HCT116 (cell line): ENCODE data around the gene SMG9. TPM values are rescaled to one million over a fixed set of nuclear protein-coding genes. Genes with fewer than 3 reads are reported as not detected.
"Not testable (repeated sequence)": the region's sequence is repeated elsewhere in the genome, so short reads cannot be mapped to it uniquely, and the experiment has no call there.

ENCODE experiments used
- ATAC-seq: fragments of 200-7000 bp; cut with Tn5 transposase; 2 replicates; pipeline ENCODE4 v1.9.1; 2020; ENCODE audit warnings: mild to moderate bottlenecking, moderate library complexity
- BruUV-seq: library from RNA; stranded (reverse); fragments of 400-500 nt; replicated peaks from 2 replicates; lab custom pipeline; 2021; lab: Mats Ljungman, UMichigan
- CTCF ChIA-PET: fragments of 300-600 bp; sonication (Branson Sonifier 250); formaldehyde crosslinking; loops from one replicate; lab custom pipeline; 2021; ENCODE audit warnings: antibody characterized with exemption; lab: Charles Lee
- POLR2A ChIA-PET: fragments of 300-600, 350-600 bp; sonication (Branson Sonifier 250); formaldehyde crosslinking; loops from one replicate; lab custom pipeline; 2021; ENCODE audit warnings: antibody characterized with exemption; lab: Charles Lee
- RAD21 ChIA-PET, 2 experiments: fragments of 300-600 bp; sonication (Branson Sonifier 250); formaldehyde crosslinking; loops; one replicate each; lab custom pipeline; 2023; ENCODE audit warnings: low total read pairs in 2 of 2; ENCODE audit not compliant: uncharacterized antibody in 2 of 2, unreplicated experiment in 2 of 2, low non-redundant PET in 1 of 2; lab: Charles Lee
- DNase-seq: peaks from one replicate; pipeline ENCODE4 v3.0.0-alpha.2; 2010; ENCODE audit warnings: low read depth, low spot score
- H2AFZ ChIP-seq: fragments of 200-600 bp; shearing (Covaris generic), sonication (generic); 2 replicates; pipeline ENCODE4 v1.6.1; 2017; ENCODE audit warnings: low read depth, mixed run types, mixed read lengths, antibody characterized with exemption, low read length; ENCODE audit not compliant: poor library complexity, severe bottlenecking
- H3K27ac ChIP-seq: 2 replicates; pipeline ENCODE4 v1.5.1; 2012; ENCODE audit warnings: low read depth, low read length
- H3K27me3 ChIP-seq: fragments of 200-600 bp; sonication (generic); 2 replicates; pipeline ENCODE4 v1.6.1; 2016; ENCODE audit warnings: mixed run types, low read length, mixed read lengths; ENCODE audit not compliant: insufficient read depth
- H3K36me3 ChIP-seq, 2 experiments: fragments of 200-500 bp in 1 of 2; fragments of 200-600 bp in 1 of 2; sonication (Bioruptor generic) in 1 of 2; sonication (generic) in 1 of 2; 2 replicates each; pipeline versions ENCODE4 v1.5.1 to v1.6.1; 2014 to 2016; ENCODE audit warnings: low read length in 2 of 2, inconsistent platforms in 1 of 2, mixed read lengths in 1 of 2, mixed run types in 1 of 2; ENCODE audit not compliant: insufficient read depth in 2 of 2, control insufficient read depth in 1 of 2
- H3K4me1 ChIP-seq, 2 experiments: fragments of 200-600 bp in 1 of 2; sonication (generic) in 1 of 2; 2 replicates each; pipeline versions ENCODE4 v1.5.1 to v1.6.1; 2012 to 2017; ENCODE audit warnings: low read length in 2 of 2, inconsistent platforms in 1 of 2, mild to moderate bottlenecking in 1 of 2, mixed read lengths in 1 of 2, mixed run types in 1 of 2, moderate library complexity in 1 of 2; ENCODE audit not compliant: insufficient read depth in 2 of 2, control insufficient read depth in 1 of 2
- H3K4me2 ChIP-seq: fragments of 200-600 bp; sonication (generic); 2 replicates; pipeline ENCODE4 v1.6.1; 2017; ENCODE audit warnings: mixed run types, low read length, mixed read lengths
- H3K4me3 ChIP-seq, 2 experiments: fragments of 200-600 bp in 1 of 2; sonication (generic) in 1 of 2; replicated peaks in 1 of 2; 2 replicates each; pipeline ENCODE4 v1.5.1; 2011 to 2016; ENCODE audit warnings: low read length in 2 of 2, control low read depth in 1 of 2, low read depth in 1 of 2, mild to moderate bottlenecking in 1 of 2, mixed read lengths in 1 of 2, mixed run types in 1 of 2
- H3K79me2 ChIP-seq: fragments of 200-600 bp; sonication (generic); 2 replicates; pipeline ENCODE4 v1.6.1; 2017; ENCODE audit warnings: mild to moderate bottlenecking, mixed run types, low read length, moderate library complexity, mixed read lengths; ENCODE audit not compliant: insufficient read depth
- H3K9ac ChIP-seq: fragments of 200-600 bp; sonication (generic); 2 replicates; pipeline ENCODE4 v1.6.1; 2016; ENCODE audit warnings: low read length, mixed read lengths
- H3K9me2 ChIP-seq: fragments of 200-600 bp; sonication (generic), shearing (Covaris generic); 2 replicates; pipeline ENCODE4 v1.6.1; 2017; ENCODE audit warnings: mixed run types, mild to moderate bottlenecking, moderate library complexity; ENCODE audit not compliant: insufficient read depth
- H3K9me3 ChIP-seq, 2 experiments: fragments of 200-500 bp in 1 of 2; fragments of 200-600 bp in 1 of 2; sonication (Bioruptor generic) in 1 of 2; sonication (generic) in 1 of 2; 2 replicates each; pipeline ENCODE4 v1.6.1; 2014 to 2017; ENCODE audit warnings: low read length in 2 of 2, mixed read lengths in 2 of 2, inconsistent platforms in 1 of 2, low read depth in 1 of 2, mild to moderate bottlenecking in 1 of 2, mixed run types in 1 of 2, moderate library complexity in 1 of 2; ENCODE audit not compliant: control insufficient read depth in 1 of 2, insufficient read depth in 1 of 2
- H4K20me1 ChIP-seq: fragments of 200-600 bp; sonication (generic), shearing (Covaris generic); 2 replicates; pipeline ENCODE4 v1.6.1; 2017; ENCODE audit warnings: mixed run types, mild to moderate bottlenecking, moderate library complexity; ENCODE audit not compliant: insufficient read depth
- ATF3 ChIP-seq: IDR thresholded peaks from 2 replicates; pipeline ENCODE4 v1.6.1; 2012
- ELF1 ChIP-seq: IDR thresholded peaks from 2 replicates; pipeline ENCODE4 v1.6.1; 2012; ENCODE audit warnings: low read depth, borderline replicate concordance
- EZH2phosphoT487 ChIP-seq: fragments of 200-600 bp; IDR thresholded peaks from 2 replicates; pipeline ENCODE4 v1.6.1; 2018; ENCODE audit warnings: antibody characterized with exemption, borderline replicate concordance
- POLR2A ChIP-seq: IDR thresholded peaks from 2 replicates; pipeline ENCODE4 v1.7.0; 2011; ENCODE audit warnings: borderline replicate concordance; ENCODE audit not compliant: insufficient read depth, insufficient read length; ENCODE audit errors: extremely low read depth
- POLR2AphosphoS5 ChIP-seq: IDR thresholded peaks from 2 replicates; pipeline ENCODE4 v1.6.1; 2011; ENCODE audit warnings: mild to moderate bottlenecking, low read depth, low read length, moderate library complexity
- RAD21 ChIP-seq: IDR thresholded peaks from 2 replicates; pipeline ENCODE4 v1.6.1; 2012; ENCODE audit warnings: low read depth, mild to moderate bottlenecking
- REST ChIP-seq: IDR thresholded peaks from 2 replicates; pipeline ENCODE4 v1.6.1; 2012; ENCODE audit warnings: low read depth
- SIN3A ChIP-seq: IDR thresholded peaks from 2 replicates; pipeline ENCODE4 v1.6.1; 2012; ENCODE audit warnings: low read depth
- SP1 ChIP-seq: IDR thresholded peaks from 2 replicates; pipeline ENCODE4 v1.6.1; 2012; ENCODE audit warnings: low read depth
- TCF7L2 ChIP-seq: IDR thresholded peaks from 2 replicates; pipeline ENCODE4 v1.7.0; 2011; ENCODE audit warnings: borderline replicate concordance, inconsistent platforms; ENCODE audit not compliant: insufficient read depth, insufficient read length; ENCODE audit errors: extremely low read depth
- ZFX ChIP-seq: fragments of 450-650 bp; IDR thresholded peaks from 2 replicates; pipeline ENCODE4 v1.6.1; 2017
- ZNF274 ChIP-seq: fragments of 200-500 bp; sonication (Bioruptor generic); IDR thresholded peaks from 2 replicates; pipeline ENCODE4 v1.6.1; 2014; ENCODE audit warnings: mild to moderate bottlenecking, low read depth, low read length, inconsistent platforms
- intact Hi-C: fragments of 100-400 bp; cut with micrococcal nuclease; formaldehyde crosslinking; loops from 2 replicates; pipeline ENCODE4 v1.10.0; 2022
- total RNA-seq: library from RNA; stranded (reverse); gene quantifications from one replicate; pipeline ENCODE4 v1.2.1, GENCODE V29; 2021; ENCODE audit not compliant: unreplicated experiment
- TF ChIP-seq, protein P1 (sequence below): IDR thresholded peaks from 2 replicates; pipeline ENCODE4 v1.6.1; 2011; ENCODE audit warnings: mild to moderate bottlenecking, low read length, moderate library complexity; ENCODE audit not compliant: insufficient replicate concordance; ENCODE audit errors: extremely low read depth

Gene SMG9
- total RNA-seq, 1 experiment from 2014 or later: 80.2 TPM

DNA sequence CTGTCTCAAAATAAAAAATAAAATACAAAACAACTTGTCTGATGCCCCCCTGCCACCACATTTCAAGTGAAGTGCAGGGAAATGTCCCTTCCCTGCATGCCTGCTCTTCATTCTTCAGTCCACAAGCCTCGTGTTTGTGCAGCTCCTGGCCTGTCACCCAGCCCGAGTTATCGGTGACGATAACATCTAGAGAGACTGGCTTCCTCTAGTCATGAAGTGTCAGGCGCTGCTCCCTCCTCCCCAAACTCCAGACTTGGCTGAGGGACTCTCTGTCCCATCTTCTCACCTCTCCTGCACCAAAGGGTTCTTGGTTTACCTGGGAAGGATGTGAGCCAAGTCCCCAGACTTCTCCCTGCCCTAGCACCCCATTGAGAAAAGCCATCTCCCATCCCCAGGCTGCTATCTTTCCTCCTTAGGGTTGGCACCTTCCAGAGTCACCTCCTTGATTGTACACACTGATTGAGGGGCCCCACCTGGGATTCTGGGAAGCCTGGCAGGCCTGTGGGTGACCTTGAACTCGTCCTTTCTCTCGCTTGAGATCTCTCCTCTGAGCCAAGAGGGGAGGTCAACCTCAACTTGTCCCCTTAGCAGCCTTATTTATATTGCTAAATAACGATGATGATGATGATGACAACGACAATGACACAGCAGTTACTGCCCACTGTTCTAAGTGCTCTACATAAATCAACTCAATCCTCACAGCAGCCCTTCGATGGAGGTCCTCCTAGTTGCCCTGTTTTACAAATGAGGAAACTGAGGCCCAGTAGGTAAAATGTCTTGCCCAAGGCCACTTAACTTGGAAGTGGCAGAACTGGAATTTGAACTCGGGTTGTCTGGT, 71.7 kb downstream of the SMG9 start:
- no peak for DNase-seq
- no peak for TF ChIP-seq EZH2phosphoT487
- no peak for TF ChIP-seq ZNF274
- TF ChIP-seq SP1: no peak
- TF ChIP-seq RAD21: no peak
- TF ChIP-seq TCF7L2: no peak
- no peak for TF ChIP-seq ATF3
- TF ChIP-seq POLR2AphosphoS5: no peak
- TF ChIP-seq SIN3A: no peak
- no peak for TF ChIP-seq ELF1
- no peak for TF ChIP-seq POLR2A
- no peak for TF ChIP-seq ZFX
- TF ChIP-seq, protein P1, sequence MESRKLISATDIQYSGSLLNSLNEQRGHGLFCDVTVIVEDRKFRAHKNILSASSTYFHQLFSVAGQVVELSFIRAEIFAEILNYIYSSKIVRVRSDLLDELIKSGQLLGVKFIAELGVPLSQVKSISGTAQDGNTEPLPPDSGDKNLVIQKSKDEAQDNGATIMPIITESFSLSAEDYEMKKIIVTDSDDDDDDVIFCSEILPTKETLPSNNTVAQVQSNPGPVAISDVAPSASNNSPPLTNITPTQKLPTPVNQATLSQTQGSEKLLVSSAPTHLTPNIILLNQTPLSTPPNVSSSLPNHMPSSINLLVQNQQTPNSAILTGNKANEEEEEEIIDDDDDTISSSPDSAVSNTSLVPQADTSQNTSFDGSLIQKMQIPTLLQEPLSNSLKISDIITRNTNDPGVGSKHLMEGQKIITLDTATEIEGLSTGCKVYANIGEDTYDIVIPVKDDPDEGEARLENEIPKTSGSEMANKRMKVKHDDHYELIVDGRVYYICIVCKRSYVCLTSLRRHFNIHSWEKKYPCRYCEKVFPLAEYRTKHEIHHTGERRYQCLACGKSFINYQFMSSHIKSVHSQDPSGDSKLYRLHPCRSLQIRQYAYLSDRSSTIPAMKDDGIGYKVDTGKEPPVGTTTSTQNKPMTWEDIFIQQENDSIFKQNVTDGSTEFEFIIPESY: no peak
- TF ChIP-seq REST: no peak
- peaks cover 16 to 28% of the 10 kb centered on the region in 2 experiments for H3K4me1 ChIP-seq
- H2AFZ ChIP-seq: no peak overlapping the region
- no peaks in the 10 kb centered on the region for H3K27me3 ChIP-seq
- no peak overlapping the region for H3K9ac ChIP-seq
- H3K4me2 ChIP-seq: no peak overlapping the region
- H3K27ac ChIP-seq: no peak overlapping the region
- H3K79me2 ChIP-seq: no peaks in the 10 kb centered on the region
- RAD21 ChIA-PET: no interaction called here
- intact Hi-C loops: no loop called here
- BruUV-seq: no TSS peak
- H3K9me3 ChIP-seq: no peaks in the 10 kb centered on the region
- H3K4me3 ChIP-seq: no peak overlapping the region
- CTCF ChIA-PET: no interaction called here
- H4K20me1 ChIP-seq: no peaks in the 10 kb centered on the region
- ATAC-seq: no peak
- H3K9me2 ChIP-seq: no peaks in the 10 kb centered on the region
- POLR2A ChIA-PET: interaction anchor here (0.6 to 0.7 kb wide), 2 partner anchors 15 to 20 kb away, joined by 3 read pairs; no protein-coding TSS in a partner anchor
- no peaks in the 10 kb centered on the region for H3K36me3 ChIP-seq

DNA sequence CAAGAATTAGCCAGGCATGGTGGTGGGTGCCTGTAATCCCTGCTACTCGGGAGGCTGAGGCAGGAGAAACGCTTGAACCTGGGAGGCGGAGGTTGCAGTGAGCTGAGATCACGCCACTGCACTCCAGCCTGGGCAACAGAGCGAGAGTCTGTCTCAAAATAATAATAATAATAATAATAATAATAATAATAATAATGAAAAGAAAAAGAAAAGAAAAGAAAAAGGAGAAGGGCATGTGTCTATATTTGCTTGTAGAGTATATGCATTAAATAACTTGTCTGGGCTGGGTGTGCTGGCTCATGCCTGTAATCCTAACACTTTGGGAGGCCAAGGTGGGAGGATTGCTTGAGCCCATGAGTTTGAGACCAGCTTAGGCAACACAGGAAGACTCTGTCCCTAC, 72.5 kb downstream of the SMG9 start:
- H3K27me3 ChIP-seq, intact Hi-C loops, H3K9me3 ChIP-seq, H3K79me2 ChIP-seq, ATAC-seq, H3K36me3 ChIP-seq, H3K4me2 ChIP-seq, H3K9ac ChIP-seq, H4K20me1 ChIP-seq, BruUV-seq, H3K27ac ChIP-seq, H2AFZ ChIP-seq, RAD21 ChIA-PET, H3K9me2 ChIP-seq, H3K4me3 ChIP-seq, DNase-seq, CTCF ChIA-PET: not testable (repeated sequence)
- POLR2A ChIA-PET: interaction anchor here (0.7 kb wide), 1 partner anchor 14 kb away, joined by 3 read pairs; no protein-coding TSS in a partner anchor
- H3K4me1 ChIP-seq: peaks cover 10 to 21% of the 10 kb centered on the region in 2 experiments
